ENCODE measurements around the gene CRB2.

Gene CRB2

GRCh38 chr9:123355761-123356431, at the start of gene CRB2:
Gene CRB2, plus strand, starts transcription at chr9:123356197. Its CDS starts 64 bp downstream, at chr9:123356261.
- ChIA-PET POLR2A (interaction anchor here (1.2 kb wide), 1 partner anchor 20 kb away, joined by 4 read pairs; no protein-coding TSS in a partner anchor), CTCF (interaction anchor here (0.6 to 3.2 kb wide), 3 partner anchors 29 to 489 kb away, joined by 3 to 20 read pairs (median 4); no protein-coding TSS in a partner anchor)
- DNase-seq (ENCODE audit: extremely low spot score), result peak; percentile 26
- TF ChIP-seq CTBP1 (IDR thresholded peaks at IDR 0.05; ENCODE audit: borderline replicate concordance) (no peak), FOXM1 (IDR thresholded peaks at IDR 0.05; ENCODE audit: borderline replicate concordance) (no peak), NFRKB (IDR thresholded peaks at IDR 0.05) (no peak), ZNF384 (IDR thresholded peaks at IDR 0.05) (no peak), LEF1 (IDR thresholded peaks at IDR 0.05; ENCODE audit: borderline replicate concordance) (no peak), HDGF (IDR thresholded peaks at IDR 0.05; ENCODE audit: borderline replicate concordance) (no peak), TARDBP (IDR thresholded peaks at IDR 0.05) (no peak), ARNT (IDR thresholded peaks at IDR 0.05) (no peak), SUZ12 (IDR thresholded peaks at IDR 0.05) (no peak), SP1 (IDR thresholded peaks at IDR 0.05) (no peak), BHLHE40 (IDR thresholded peaks at IDR 0.05; ENCODE audit: borderline replicate concordance) (no peak), FOXK2 (IDR thresholded peaks at IDR 0.05) (no peak)

DNA sequence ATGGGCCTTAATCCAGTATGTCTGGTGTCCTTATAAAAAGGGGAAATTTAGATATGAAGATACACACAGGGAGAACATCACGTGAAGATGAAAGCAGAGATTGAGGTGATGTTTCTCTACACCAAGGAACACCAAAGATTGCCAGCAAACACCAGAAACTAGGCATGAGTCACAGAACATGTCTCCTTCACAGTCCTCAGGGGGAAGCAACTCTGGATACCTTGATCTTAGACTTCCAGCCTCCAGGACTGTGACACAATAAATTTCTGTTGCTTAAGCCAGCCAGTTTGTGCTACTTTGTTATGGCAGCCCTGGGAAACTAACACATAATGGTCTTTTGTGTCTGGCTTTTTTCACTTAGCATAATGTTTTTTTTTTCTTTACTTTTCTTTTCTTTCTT, 46.4 kb upstream of the CRB2 start:
- DNase-seq (ENCODE audit: extremely low spot score), result no peak
- POLR2A ChIA-PET, result no interaction called here
- CTCF ChIA-PET, result no interaction called here
- no peak for TF ChIP-seq PKNOX1 (IDR thresholded peaks at IDR 0.05)
- TF ChIP-seq ARNT (IDR thresholded peaks at IDR 0.05), result no peak
- TF ChIP-seq BHLHE40 (IDR thresholded peaks at IDR 0.05; ENCODE audit: borderline replicate concordance), result no peak
- TF ChIP-seq SUZ12 (IDR thresholded peaks at IDR 0.05), result no peak
- TF ChIP-seq NFRKB (IDR thresholded peaks at IDR 0.05), result no peak
- TF ChIP-seq TARDBP (IDR thresholded peaks at IDR 0.05), result no peak
- no peak for TF ChIP-seq ZNF384 (IDR thresholded peaks at IDR 0.05)
- TF ChIP-seq LEF1 (IDR thresholded peaks at IDR 0.05; ENCODE audit: borderline replicate concordance), result no peak
- TF ChIP-seq CTBP1 (IDR thresholded peaks at IDR 0.05; ENCODE audit: borderline replicate concordance), result no peak
- TF ChIP-seq HDGF (IDR thresholded peaks at IDR 0.05; ENCODE audit: borderline replicate concordance), result no peak
- no peak for TF ChIP-seq FOXK2 (IDR thresholded peaks at IDR 0.05)
- TF ChIP-seq L3MBTL2 (conservative IDR thresholded peaks at IDR 0.05), result no peak
- TF ChIP-seq FOXA1 (IDR thresholded peaks at IDR 0.05), result no peak

DNA sequence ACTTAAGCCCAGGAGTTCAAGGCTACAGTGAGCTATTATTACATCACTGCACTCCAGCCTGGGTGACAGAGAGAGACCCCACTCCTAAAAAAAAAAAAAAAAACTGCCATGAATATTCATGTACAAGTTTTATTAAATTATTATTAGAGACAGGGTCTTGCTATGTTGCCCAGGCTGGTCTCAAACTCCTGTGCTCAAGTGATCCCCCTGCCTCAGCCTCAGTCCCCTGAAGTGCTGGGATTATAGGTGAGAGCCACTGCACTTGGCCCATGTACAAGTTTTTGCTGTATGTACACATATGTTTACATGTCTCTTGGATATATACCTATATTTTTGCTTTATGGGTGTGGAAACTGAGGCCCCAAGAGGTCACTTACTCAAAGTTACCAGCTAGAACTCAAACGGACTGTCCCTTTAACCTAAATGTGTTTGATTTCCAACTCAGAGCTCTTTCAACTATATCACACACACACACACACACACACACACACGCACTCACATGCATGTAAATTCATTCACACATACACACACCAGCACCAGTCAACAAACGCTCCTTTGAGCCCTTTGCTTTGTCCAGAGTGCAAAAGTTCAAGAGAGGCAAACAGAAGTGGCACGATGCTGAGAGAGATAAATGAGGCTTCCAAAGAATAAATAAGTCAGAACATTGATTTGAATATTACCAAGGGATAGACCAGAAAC, 45.3 kb upstream of the CRB2 start:
- ChIA-PET POLR2A (no interaction called here), CTCF (no interaction called here)
- TF ChIP-seq LEF1 (IDR thresholded peaks at IDR 0.05; ENCODE audit: borderline replicate concordance), result no peak
- no peak for TF ChIP-seq ARNT (IDR thresholded peaks at IDR 0.05)
- TF ChIP-seq SP1 (IDR thresholded peaks at IDR 0.05), result no peak
- TF ChIP-seq SUZ12 (IDR thresholded peaks at IDR 0.05), result no peak
- TF ChIP-seq PKNOX1 (IDR thresholded peaks at IDR 0.05), result no peak
- no peak for TF ChIP-seq FOXA1 (IDR thresholded peaks at IDR 0.05)
- no peak for TF ChIP-seq ELF4 (IDR thresholded peaks at IDR 0.05)
- no peak for TF ChIP-seq L3MBTL2 (conservative IDR thresholded peaks at IDR 0.05)
- TF ChIP-seq BHLHE40 (IDR thresholded peaks at IDR 0.05; ENCODE audit: borderline replicate concordance), result no peak
- no peak for TF ChIP-seq FOXK2 (IDR thresholded peaks at IDR 0.05)
- TF ChIP-seq ZNF384 (IDR thresholded peaks at IDR 0.05), result no peak
- no peak for DNase-seq (ENCODE audit: extremely low spot score)

- no peak for TF ChIP-seq NFRKB (IDR thresholded peaks at IDR 0.05)
- no peak for TF ChIP-seq L3MBTL2 (conservative IDR thresholded peaks at IDR 0.05)
- no peak for TF ChIP-seq PKNOX1 (IDR thresholded peaks at IDR 0.05)
- TF ChIP-seq HDGF (IDR thresholded peaks at IDR 0.05; ENCODE audit: borderline replicate concordance), result no peak
- no peak for TF ChIP-seq TARDBP (IDR thresholded peaks at IDR 0.05)
- TF ChIP-seq CTBP1 (IDR thresholded peaks at IDR 0.05; ENCODE audit: borderline replicate concordance), result no peak
- no peak for TF ChIP-seq SP1 (IDR thresholded peaks at IDR 0.05)
- no peak for TF ChIP-seq FOXK2 (IDR thresholded peaks at IDR 0.05)
- no peak for TF ChIP-seq FOXA1 (IDR thresholded peaks at IDR 0.05)
- no peak for TF ChIP-seq LEF1 (IDR thresholded peaks at IDR 0.05; ENCODE audit: borderline replicate concordance)
- no peak for TF ChIP-seq FOXM1 (IDR thresholded peaks at IDR 0.05; ENCODE audit: borderline replicate concordance)
- no peak for TF ChIP-seq SUZ12 (IDR thresholded peaks at IDR 0.05)
- no peak for TF ChIP-seq BHLHE40 (IDR thresholded peaks at IDR 0.05; ENCODE audit: borderline replicate concordance)
- ChIA-PET POLR2A (no interaction called here), CTCF (no interaction called here)
- no peak for DNase-seq (ENCODE audit: extremely low spot score)
Measured at GRCh38 chr9:123311250-123311752, 44.7 kb upstream of the CRB2 start.

DNA sequence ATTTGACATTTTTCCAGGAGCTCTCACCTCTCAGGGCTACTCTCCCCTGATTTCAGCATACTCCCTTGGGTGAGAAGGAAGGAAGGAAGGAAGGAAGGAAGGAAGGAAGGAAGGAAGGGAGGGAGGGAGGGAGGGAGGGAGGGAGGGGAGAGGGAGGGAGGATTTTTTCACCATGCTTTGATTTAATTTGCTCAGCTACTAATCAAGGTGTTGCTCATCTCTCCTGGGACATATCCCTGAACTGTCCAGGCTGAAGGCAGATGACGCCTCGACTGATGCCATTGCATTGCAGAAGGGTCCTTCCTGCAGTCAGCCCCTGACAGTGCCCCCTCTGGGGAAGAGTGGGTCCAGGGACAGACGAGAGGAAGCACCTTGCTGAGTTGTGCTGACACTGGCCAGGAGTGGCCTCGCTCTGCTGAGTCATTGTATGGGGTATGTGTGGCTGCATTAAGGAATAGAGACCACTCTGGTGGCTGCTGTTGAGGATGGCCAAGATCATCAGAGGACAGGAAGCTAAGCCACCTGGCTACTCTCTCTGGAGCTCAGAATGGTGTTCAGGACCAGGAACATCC, 43.6 kb upstream of the CRB2 start:
- TF ChIP-seq SP1 (IDR thresholded peaks at IDR 0.05) (no peak), ELF4 (IDR thresholded peaks at IDR 0.05) (no peak), L3MBTL2 (conservative IDR thresholded peaks at IDR 0.05) (no peak), ZNF384 (IDR thresholded peaks at IDR 0.05) (no peak), FOXK2 (IDR thresholded peaks at IDR 0.05) (no peak), SUZ12 (IDR thresholded peaks at IDR 0.05) (no peak), FOXM1 (IDR thresholded peaks at IDR 0.05; ENCODE audit: borderline replicate concordance) (no peak), TARDBP (IDR thresholded peaks at IDR 0.05) (no peak), ARNT (IDR thresholded peaks at IDR 0.05) (no peak), PKNOX1 (IDR thresholded peaks at IDR 0.05) (no peak), LEF1 (IDR thresholded peaks at IDR 0.05; ENCODE audit: borderline replicate concordance) (no peak), BHLHE40 (IDR thresholded peaks at IDR 0.05; ENCODE audit: borderline replicate concordance) (no peak)
- ChIA-PET POLR2A (no interaction called here), CTCF (no interaction called here)
- DNase-seq (ENCODE audit: extremely low spot score), result no peak
